Loucy (cell line): ENCODE results near the gene CDC14A.

Source experiments
- H2AFZ ChIP-seq: fragments of 200-600 bp; sonication (generic); 2 replicates; pipeline ENCODE4 v1.6.0; 2016; ENCODE audit warnings: antibody characterized with exemption, mild to moderate bottlenecking, low read length, moderate library complexity
- H3F3A ChIP-seq: fragments of 200-600 bp; 2 replicates; pipeline ENCODE4 v1.6.0; 2016; ENCODE audit warnings: antibody characterized with exemption, low read depth, mild to moderate bottlenecking
- H3K27me3 ChIP-seq: fragments of 200-600 bp; sonication (generic); 2 replicates; pipeline ENCODE4 v1.6.1; 2014; ENCODE audit warnings: low read length, mild to moderate bottlenecking; ENCODE audit not compliant: insufficient read depth, poor library complexity, severe bottlenecking
- H3K36me3 ChIP-seq: fragments of 200-600 bp; sonication (generic); 2 replicates; pipeline ENCODE4 v1.6.1; 2016; ENCODE audit warnings: low read length; ENCODE audit not compliant: insufficient read depth
- H3K4me1 ChIP-seq: fragments of 200-600 bp; sonication (generic); 2 replicates; pipeline ENCODE4 v1.5.1; 2014; ENCODE audit warnings: low read length, mild to moderate bottlenecking; ENCODE audit not compliant: insufficient read depth, poor library complexity, severe bottlenecking
- H3K4me2 ChIP-seq: fragments of 200-600 bp; sonication (generic); 2 replicates; pipeline ENCODE4 v1.6.0; 2014; ENCODE audit warnings: antibody characterized with exemption, low read length, low read depth, mild to moderate bottlenecking; ENCODE audit not compliant: poor library complexity, severe bottlenecking
- H3K4me3 ChIP-seq: fragments of 200-600 bp; sonication (generic); 2 replicates; pipeline ENCODE4 v1.5.1; 2014; ENCODE audit warnings: low read length, mild to moderate bottlenecking, mixed read lengths; ENCODE audit not compliant: poor library complexity, severe bottlenecking
- H3K79me2 ChIP-seq: fragments of 200-600 bp; sonication (generic); 2 replicates; pipeline ENCODE4 v1.6.1; 2014; ENCODE audit warnings: low read length; ENCODE audit not compliant: insufficient read depth
- H3K9ac ChIP-seq: fragments of 200-600 bp; sonication (generic); 2 replicates; pipeline ENCODE4 v1.6.0; 2014; ENCODE audit warnings: mild to moderate bottlenecking, low read depth, low read length, moderate library complexity; ENCODE audit not compliant: poor library complexity, severe bottlenecking
- H3K9me2 ChIP-seq: fragments of 200-600 bp; sonication (generic); replicated peaks from 2 replicates; pipeline ENCODE4 v1.6.1; 2016; ENCODE audit warnings: low read depth, low read length, mixed read lengths
- H3K9me3 ChIP-seq: fragments of 200-600 bp; sonication (generic); 2 replicates; pipeline ENCODE4 v1.6.1; 2014; ENCODE audit warnings: mild to moderate bottlenecking, antibody characterized with exemption, low read length, low read depth; ENCODE audit not compliant: insufficient read depth
- H4K20me1 ChIP-seq: fragments of 200-600 bp; sonication (generic); 2 replicates; pipeline ENCODE4 v1.6.0; 2014; ENCODE audit warnings: antibody characterized with exemption, low read length, mild to moderate bottlenecking; ENCODE audit not compliant: insufficient read depth, poor library complexity, severe bottlenecking
- CTCF ChIP-seq: fragments of 200-600 bp; sonication (generic); conservative IDR thresholded peaks from 2 replicates; pipeline ENCODE4 v1.5.1; 2014; ENCODE audit warnings: mild to moderate bottlenecking, antibody characterized with exemption, low read length
- EZH2phosphoT487 ChIP-seq: fragments of 200-600 bp; IDR thresholded peaks from 2 replicates; pipeline ENCODE4 v1.6.1; 2018; ENCODE audit warnings: antibody characterized with exemption, mild to moderate bottlenecking, moderate library complexity, borderline replicate concordance

CDC14A gene

DNA sequence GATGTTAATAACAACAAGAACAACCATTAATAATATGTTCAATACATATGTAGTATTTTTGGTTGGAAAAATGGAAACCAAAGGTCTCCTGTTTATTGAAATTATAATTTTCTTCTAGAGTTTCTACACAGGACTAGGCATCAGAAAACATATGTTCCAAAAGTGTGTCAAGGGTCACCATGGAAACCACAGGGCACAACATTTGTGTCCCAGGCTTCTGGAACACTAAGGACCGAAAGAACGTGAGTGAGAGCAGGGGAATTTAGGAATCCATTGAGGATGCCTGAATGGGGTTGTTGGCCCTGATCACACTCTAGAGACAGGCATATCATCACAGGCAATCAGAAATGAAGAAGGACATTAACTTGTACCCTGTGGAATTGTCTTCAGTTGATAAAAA lies 7.5 kb upstream of the CDC14A start:
- Histone ChIP-seq H3K9ac (no peak overlapping the region), H3K9me3 (no peaks in the 10 kb centered on the region), H3K4me2 (no peak overlapping the region), H3K9me2 (no peaks in the 10 kb centered on the region), H4K20me1 (no peaks in the 10 kb centered on the region), H2AFZ (no peak overlapping the region), H3K4me3 (no peak overlapping the region), H3K4me1 (peaks cover 5% of the 10 kb centered on the region), H3K79me2 (no peaks in the 10 kb centered on the region), H3K36me3 (no peaks in the 10 kb centered on the region), H3F3A (no peaks in the 10 kb centered on the region), H3K27me3 (no peaks in the 10 kb centered on the region)
- TF ChIP-seq CTCF (no peak), EZH2phosphoT487 (no peak)

GRCh38 chr1:100346387-100346786 lies 5.9 kb upstream of the CDC14A start:
- TF ChIP-seq EZH2phosphoT487 (no peak), CTCF (no peak)
- Histone ChIP-seq H3K27me3 (no peaks in the 10 kb centered on the region), H2AFZ (no peak overlapping the region), H3K79me2 (no peaks in the 10 kb centered on the region), H3K4me2 (no peak overlapping the region), H3K4me3 (no peak overlapping the region), H3K9ac (no peak overlapping the region), H3K9me2 (no peaks in the 10 kb centered on the region), H3F3A (no peaks in the 10 kb centered on the region), H4K20me1 (no peaks in the 10 kb centered on the region), H3K4me1 (peaks cover 10% of the 10 kb centered on the region), H3K36me3 (no peaks in the 10 kb centered on the region), H3K9me3 (no peaks in the 10 kb centered on the region)

- no peaks in the 10 kb centered on the region for H4K20me1 ChIP-seq
- H3K4me1 ChIP-seq: peaks cover 10% of the 10 kb centered on the region
- no peak overlapping the region for H3K4me3 ChIP-seq
- TF ChIP-seq EZH2phosphoT487 (no peak), CTCF (no peak)
- no peak overlapping the region for H3K9ac ChIP-seq
- H3F3A ChIP-seq: no peaks in the 10 kb centered on the region
- H3K79me2 ChIP-seq: no peaks in the 10 kb centered on the region
- no peak overlapping the region for H2AFZ ChIP-seq
- H3K4me2 ChIP-seq: no peak overlapping the region
- H3K27me3 ChIP-seq: no peaks in the 10 kb centered on the region
- no peaks in the 10 kb centered on the region for H3K36me3 ChIP-seq
- H3K9me3 ChIP-seq: no peaks in the 10 kb centered on the region
- no peaks in the 10 kb centered on the region for H3K9me2 ChIP-seq
These were observed 5.0 kb upstream of the CDC14A start for GRCh38 chr1:100347009-100347966.
